GM23338 (cell line): ENCODE results near the gene DDR2. TPM values are rescaled to one million over a fixed set of nuclear protein-coding genes. Genes with fewer than 3 reads are reported as not detected.
"Not testable (repeated sequence)": the region's sequence is repeated elsewhere in the genome, so short reads cannot be mapped to it uniquely, and the experiment has no call there.

Experiments used
- ATAC-seq: fragments of 200-7000 bp; cut with Tn5 transposase; 3 replicates; pipeline ENCODE4 v1.9.1; 2020
- DNase-seq: peaks from one replicate; pipeline ENCODE4 v3.0.0-alpha.2; 2015; ENCODE audit warnings: low spot score
- H2AFZ ChIP-seq: fragments of 200-600 bp; sonication (generic); 2 replicates; pipeline ENCODE4 v1.8.0; 2016; ENCODE audit warnings: antibody characterized with exemption, mild to moderate bottlenecking, moderate library complexity
- H3F3A ChIP-seq: fragments of 200-600 bp; sonication (generic); replicated peaks from 2 replicates; pipeline ENCODE4 v1.8.0; 2017; ENCODE audit warnings: antibody characterized with exemption, mixed run types, low read depth
- H3K27ac ChIP-seq: fragments of 200-600 bp; sonication (generic); 2 replicates; pipeline ENCODE4 v1.6.1; 2016; ENCODE audit warnings: low read depth
- H3K27me3 ChIP-seq: fragments of 200-600 bp; sonication (generic); 2 replicates; pipeline ENCODE4 v1.8.0; 2016; ENCODE audit warnings: mild to moderate bottlenecking, mixed run types, moderate library complexity; ENCODE audit not compliant: insufficient read depth
- H3K36me3 ChIP-seq: fragments of 200-600 bp; sonication (generic); 2 replicates; pipeline ENCODE4 v1.8.0; 2016; ENCODE audit warnings: mild to moderate bottlenecking; ENCODE audit not compliant: insufficient read depth
- H3K4me1 ChIP-seq: fragments of 200-600 bp; sonication (generic); 2 replicates; pipeline ENCODE4 v1.8.0; 2016; ENCODE audit warnings: mild to moderate bottlenecking, moderate library complexity; ENCODE audit not compliant: insufficient read depth
- H3K4me2 ChIP-seq: fragments of 200-600 bp; sonication (generic); 2 replicates; pipeline ENCODE4 v1.7.1; 2017; ENCODE audit warnings: mixed run types
- H3K4me3 ChIP-seq: fragments of 200-600 bp; sonication (generic); 2 replicates; pipeline ENCODE4 v1.6.1; 2016; ENCODE audit warnings: mixed run types
- H3K79me2 ChIP-seq: fragments of 200-600 bp; sonication (generic); replicated peaks from 2 replicates; pipeline ENCODE4 v1.8.0; 2017; ENCODE audit warnings: mild to moderate bottlenecking; ENCODE audit not compliant: insufficient read depth
- H3K9me2 ChIP-seq: fragments of 200-600 bp; sonication (generic); 2 replicates; pipeline ENCODE4 v1.8.0; 2017; ENCODE audit not compliant: insufficient read depth
- H4K20me1 ChIP-seq: fragments of 200-600 bp; sonication (generic); replicated peaks from 2 replicates; pipeline ENCODE4 v1.8.0; 2017; ENCODE audit warnings: mild to moderate bottlenecking; ENCODE audit not compliant: insufficient read depth
- H3K27ac Mint-ChIP-seq: 2 replicates; pipeline ENCODE4 v1.8.0; 2020; ENCODE audit warnings: inconsistent platforms, mild to moderate bottlenecking, moderate library complexity, mixed read lengths
- H3K27me3 Mint-ChIP-seq: 3 replicates; pipeline ENCODE4 v1.8.0; 2022; ENCODE audit warnings: low read depth, mild to moderate bottlenecking, moderate library complexity, mixed read lengths, inconsistent platforms; ENCODE audit not compliant: insufficient read depth, poor library complexity
- H3K36me3 Mint-ChIP-seq: 3 replicates; pipeline ENCODE4 v1.8.0; 2021; ENCODE audit warnings: low read depth, mild to moderate bottlenecking, inconsistent platforms, moderate library complexity, mixed read lengths
- H3K4me1 Mint-ChIP-seq: 3 replicates; pipeline ENCODE4 v1.8.0; 2020; ENCODE audit warnings: mild to moderate bottlenecking, inconsistent platforms, mixed read lengths
- H3K4me3 Mint-ChIP-seq: 3 replicates; pipeline ENCODE4 v1.8.0; 2021; ENCODE audit warnings: moderate library complexity, mild to moderate bottlenecking, inconsistent platforms, mixed read lengths
- H3K9me3 Mint-ChIP-seq: 3 replicates; pipeline ENCODE4 v1.8.0; 2020; ENCODE audit warnings: moderate library complexity, mild to moderate bottlenecking, inconsistent platforms, mixed read lengths
- polyA plus RNA-seq: library from polyadenylated mRNA; unstranded; fragments of >200 nt; fragmentation: Nextera tagmentation; extraction: Ambion mirVana; gene quantifications from 2 replicates; pipeline ENCODE4 v1.2.1, GENCODE V29; 2016
- total RNA-seq: library from RNA; depleted of rRNA; stranded (reverse); fragments of >200 nt; shearing (Covaris generic); gene quantifications from 2 replicates; pipeline ENCODE4 v1.2.3, GENCODE V29; 2014
- TF ChIP-seq, protein P1 (sequence below), 2 experiments: fragments of 200-600 bp in 1 of 2; sonication (generic) in 1 of 2; conservative IDR thresholded peaks; 2 replicates each; pipeline versions ENCODE4 v1.5.1 to v1.6.1; 2016 to 2017; ENCODE audit warnings: antibody characterized with exemption in 2 of 2, low read depth in 2 of 2, mild to moderate bottlenecking in 2 of 2, moderate library complexity in 1 of 2

The DDR2 gene
- total and polyA plus RNA-seq, 2 experiments from 2014 or later, result 0.66 to 1.8 TPM

DNA sequence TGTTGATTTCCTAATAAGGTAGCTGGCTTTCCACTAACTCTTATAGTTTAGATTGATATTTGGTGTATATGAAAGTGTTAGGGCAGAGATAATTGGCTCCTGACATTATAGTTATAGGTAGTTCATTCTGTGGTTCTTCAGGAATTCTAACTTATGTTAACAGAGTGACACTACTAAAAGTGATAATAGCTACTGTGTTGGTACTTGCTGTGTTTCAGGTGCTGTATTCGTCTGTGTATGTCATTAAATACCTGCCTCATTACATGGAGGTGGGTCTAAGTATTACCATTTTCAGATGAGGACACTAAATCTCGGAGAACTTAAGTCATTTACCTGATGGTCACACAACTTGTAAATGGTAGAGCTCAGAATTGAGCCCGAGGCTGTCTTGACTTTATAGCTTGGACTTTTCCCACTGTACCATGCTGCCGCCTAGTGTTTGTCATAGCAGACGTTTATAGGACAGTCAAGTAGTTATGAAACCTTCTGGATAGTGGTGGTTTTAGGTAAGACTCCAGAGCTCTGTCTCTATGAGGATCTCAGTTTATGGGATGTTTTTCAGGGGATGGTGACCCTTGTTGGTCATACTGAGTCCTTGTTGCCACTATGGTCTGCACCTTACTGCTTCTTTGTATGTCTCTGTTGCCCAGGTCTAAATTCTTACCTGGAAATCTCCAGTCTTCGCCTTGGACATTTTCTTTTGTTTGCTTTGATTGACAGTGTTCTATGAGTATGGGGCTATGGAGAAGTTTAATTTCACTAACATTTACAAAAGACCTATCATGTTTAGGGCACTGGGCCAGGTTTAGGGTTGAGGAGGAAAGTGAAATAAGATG lies 167.9 kb downstream of the DDR2 start:
- H3K4me1 ChIP-seq, H3K27ac Mint-ChIP-seq, H3K4me1 Mint-ChIP-seq, H3K27ac ChIP-seq, H3K4me2 ChIP-seq, H3K4me3 Mint-ChIP-seq, H3K79me2 ChIP-seq, H3K9me2 ChIP-seq, H3K27me3 Mint-ChIP-seq, H3F3A ChIP-seq, H3K4me3 ChIP-seq, H4K20me1 ChIP-seq, H3K27me3 ChIP-seq, H3K9me3 Mint-ChIP-seq, H2AFZ ChIP-seq: not testable (repeated sequence)
- TF ChIP-seq, protein P1, sequence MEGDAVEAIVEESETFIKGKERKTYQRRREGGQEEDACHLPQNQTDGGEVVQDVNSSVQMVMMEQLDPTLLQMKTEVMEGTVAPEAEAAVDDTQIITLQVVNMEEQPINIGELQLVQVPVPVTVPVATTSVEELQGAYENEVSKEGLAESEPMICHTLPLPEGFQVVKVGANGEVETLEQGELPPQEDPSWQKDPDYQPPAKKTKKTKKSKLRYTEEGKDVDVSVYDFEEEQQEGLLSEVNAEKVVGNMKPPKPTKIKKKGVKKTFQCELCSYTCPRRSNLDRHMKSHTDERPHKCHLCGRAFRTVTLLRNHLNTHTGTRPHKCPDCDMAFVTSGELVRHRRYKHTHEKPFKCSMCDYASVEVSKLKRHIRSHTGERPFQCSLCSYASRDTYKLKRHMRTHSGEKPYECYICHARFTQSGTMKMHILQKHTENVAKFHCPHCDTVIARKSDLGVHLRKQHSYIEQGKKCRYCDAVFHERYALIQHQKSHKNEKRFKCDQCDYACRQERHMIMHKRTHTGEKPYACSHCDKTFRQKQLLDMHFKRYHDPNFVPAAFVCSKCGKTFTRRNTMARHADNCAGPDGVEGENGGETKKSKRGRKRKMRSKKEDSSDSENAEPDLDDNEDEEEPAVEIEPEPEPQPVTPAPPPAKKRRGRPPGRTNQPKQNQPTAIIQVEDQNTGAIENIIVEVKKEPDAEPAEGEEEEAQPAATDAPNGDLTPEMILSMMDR (conservative IDR thresholded peaks at IDR 0.05; ENCODE audit: low read depth in 2 of 2), result peak; percentile 37 to 70
- peaks cover 64% of the 10 kb centered on the region for H3K36me3 Mint-ChIP-seq
- H3K36me3 ChIP-seq, result peaks cover 22% of the 10 kb centered on the region
- ATAC-seq, result peak; percentile 76
- peak; percentile 62 for DNase-seq

DNA sequence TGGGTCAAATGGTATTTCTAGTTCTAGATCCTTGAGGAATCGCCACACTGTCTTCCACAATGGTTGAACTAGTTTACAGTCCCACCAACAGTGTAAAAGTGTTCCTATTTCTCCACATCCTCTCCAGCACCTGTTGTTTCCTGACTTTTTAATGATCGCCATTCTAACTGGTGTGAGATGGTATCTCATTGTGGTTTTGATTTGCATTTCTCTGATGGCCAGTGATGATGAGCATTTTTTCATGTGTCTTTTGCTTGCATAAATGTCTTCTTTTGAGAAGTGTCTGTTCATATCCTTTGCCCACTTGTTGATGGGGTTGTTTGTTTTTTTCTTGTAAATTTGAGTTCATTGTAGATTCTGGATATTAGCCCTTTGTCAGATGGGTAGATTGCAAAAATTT lies 175.2 kb downstream of the DDR2 start:
- ATAC-seq, H2AFZ ChIP-seq, DNase-seq, H3K4me1 Mint-ChIP-seq, H3K4me3 Mint-ChIP-seq, H3K9me3 Mint-ChIP-seq, H3K27me3 Mint-ChIP-seq, H3K27ac ChIP-seq, H3K4me2 ChIP-seq, H3K79me2 ChIP-seq, H3K27me3 ChIP-seq, H3K9me2 ChIP-seq, H3K27ac Mint-ChIP-seq, H3K4me3 ChIP-seq, H3K4me1 ChIP-seq, H4K20me1 ChIP-seq, H3F3A ChIP-seq: not testable (repeated sequence)
- peaks cover 58% of the 10 kb centered on the region for H3K36me3 Mint-ChIP-seq
- peaks cover 23% of the 10 kb centered on the region for H3K36me3 ChIP-seq

DNA sequence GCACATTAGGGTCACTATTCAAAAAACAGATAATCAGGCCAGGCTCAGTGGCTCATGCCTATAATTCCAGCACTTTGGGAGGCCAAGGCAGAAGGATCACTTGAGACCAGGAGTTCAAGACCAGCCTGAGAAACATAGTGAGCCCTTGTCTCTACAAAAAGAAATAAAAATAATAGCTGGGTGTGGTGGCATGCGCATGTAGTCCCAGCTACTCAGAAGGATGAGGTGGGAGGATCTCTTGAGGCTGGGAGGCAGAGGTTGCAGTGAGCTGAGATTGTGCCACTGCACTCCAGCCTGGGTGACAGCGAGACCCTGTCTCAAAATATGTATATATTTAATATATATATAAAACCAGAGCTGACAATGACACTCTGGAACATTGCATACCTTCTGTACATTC lies 180.1 kb downstream of the DDR2 start:
- H3K4me1 ChIP-seq, H3K27me3 ChIP-seq, H3K27me3 Mint-ChIP-seq, DNase-seq, H3K9me3 Mint-ChIP-seq, H3K27ac Mint-ChIP-seq, H3K4me1 Mint-ChIP-seq, H3K4me2 ChIP-seq, H3K27ac ChIP-seq, H4K20me1 ChIP-seq, H3F3A ChIP-seq, H3K79me2 ChIP-seq, H3K4me3 Mint-ChIP-seq, H2AFZ ChIP-seq, ATAC-seq, H3K9me2 ChIP-seq, H3K4me3 ChIP-seq, H3K36me3 ChIP-seq: not testable (repeated sequence)
- H3K36me3 Mint-ChIP-seq, result peaks cover 21% of the 10 kb centered on the region; the same call in 2 of the 3 replicates

DNA sequence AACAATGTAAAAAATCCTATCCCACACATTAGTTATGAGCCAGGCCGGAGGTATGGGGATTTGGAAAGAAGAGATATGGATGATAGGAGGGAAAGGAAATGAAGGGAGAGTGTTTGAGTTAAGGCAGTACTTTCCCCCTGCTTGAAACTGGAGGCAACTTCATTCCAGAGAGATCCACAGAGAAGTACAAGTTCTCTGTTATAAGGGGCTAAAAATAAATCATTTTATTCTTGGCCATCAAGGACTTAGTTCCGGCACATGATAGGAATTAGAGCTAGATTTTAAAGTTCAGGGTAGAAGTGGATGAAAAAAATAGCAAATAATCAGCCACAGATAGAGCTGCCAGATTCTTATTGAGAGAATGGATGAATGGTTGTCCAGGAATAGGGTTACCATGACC lies 185.9 kb downstream of the DDR2 start:
- not testable (repeated sequence) for H3K36me3 ChIP-seq, H3K27me3 Mint-ChIP-seq, H3K4me3 ChIP-seq, H2AFZ ChIP-seq, ATAC-seq, H3K4me3 Mint-ChIP-seq, H3F3A ChIP-seq, H3K4me2 ChIP-seq, H3K9me2 ChIP-seq, H3K9me3 Mint-ChIP-seq, H3K36me3 Mint-ChIP-seq, H3K79me2 ChIP-seq, H3K27me3 ChIP-seq, H3K4me1 ChIP-seq, H3K27ac ChIP-seq, H4K20me1 ChIP-seq, H3K27ac Mint-ChIP-seq, DNase-seq
- H3K4me1 Mint-ChIP-seq, result peaks cover 10% of the 10 kb centered on the region

DNA sequence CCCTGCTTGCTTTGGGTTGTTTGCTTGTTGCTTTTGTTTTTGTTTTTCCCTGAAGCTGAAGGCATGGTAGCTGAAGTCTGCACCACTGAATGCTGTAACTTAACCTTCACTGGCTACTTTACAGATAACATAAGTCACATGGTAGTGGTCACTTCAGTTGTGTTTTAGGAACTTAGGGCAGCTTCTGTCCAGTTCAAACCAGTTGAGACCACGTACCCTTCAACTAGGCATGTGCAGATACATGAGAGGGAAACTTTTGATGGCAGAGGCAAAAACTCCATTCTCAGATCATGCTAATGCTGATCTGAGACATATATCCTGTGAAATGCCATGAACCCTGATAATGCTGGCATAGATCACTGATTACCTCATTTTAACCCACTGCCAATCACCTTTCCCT lies 186.4 kb downstream of the DDR2 start:
- H3K4me3 Mint-ChIP-seq, H3K9me2 ChIP-seq, H3K36me3 Mint-ChIP-seq, H4K20me1 ChIP-seq, H3K27me3 ChIP-seq, H3F3A ChIP-seq, ATAC-seq, H2AFZ ChIP-seq, H3K4me2 ChIP-seq, H3K9me3 Mint-ChIP-seq, DNase-seq, H3K27me3 Mint-ChIP-seq, H3K79me2 ChIP-seq, H3K27ac ChIP-seq, H3K36me3 ChIP-seq, H3K4me3 ChIP-seq, H3K27ac Mint-ChIP-seq: not testable (repeated sequence)
- peaks cover 15% of the 10 kb centered on the region for H3K4me1 ChIP-seq
- peaks cover 13% of the 10 kb centered on the region for H3K4me1 Mint-ChIP-seq
